Measurements from ENCODE around the gene NBAS. TPM values are rescaled to one million over a fixed set of nuclear protein-coding genes. Genes with fewer than 3 reads are reported as not detected.

Gene NBAS
- total RNA-seq, 1 experiment from 2014 or later: 32.5 TPM

- peaks cover 11 to 14% of the 10 kb centered on the region in 2 experiments for H3K4me1 Mint-ChIP-seq
- Histone ChIP-seq H3K14ac (ENCODE audit: insufficient read depth, low read length) (no peak overlapping the region), H2AK5ac (ENCODE audit: insufficient read length, low read length) (no peak overlapping the region), H2BK15ac (ENCODE audit: low read depth, low read length) (no peak overlapping the region), H3K18ac (ENCODE audit: insufficient read length, low read depth, low read length) (no peak overlapping the region), H4K5ac (ENCODE audit: insufficient read length, low read depth, low read length) (no peak overlapping the region), H2AFZ (ENCODE audit: low read length) (no peak overlapping the region), H2BK120ac (ENCODE audit: low read depth, low read length, poor library complexity, severe bottlenecking) (no peak overlapping the region), H2BK20ac (ENCODE audit: low read depth, low read length, poor library complexity, severe bottlenecking) (no peak overlapping the region), H4K8ac (replicated peaks; ENCODE audit: insufficient read length, low read depth, low read length) (no peak overlapping the region), H3K79me1 (ENCODE audit: insufficient read depth, low read depth, low read length, poor library complexity, severe bottlenecking) (no peaks in the 10 kb centered on the region), H3K4ac (ENCODE audit: low read depth, low read length) (no peak overlapping the region), H3T11ph (ENCODE audit: low read length) (no peak overlapping the region), H3K79me2 (ENCODE audit: insufficient read depth, low read length) (peaks cover 6% of the 10 kb centered on the region; the same call in 1 of the 2 replicates), H3K56ac (ENCODE audit: insufficient read length, low read depth, low read length) (no peak overlapping the region), H3K4me2 (ENCODE audit: insufficient read depth, insufficient read length, low read length) (no peak overlapping the region), H3K23ac (ENCODE audit: insufficient read length, low read depth, low read length) (no peak overlapping the region), H3K27me3 (ENCODE audit: insufficient read depth, low read length) (no peaks in the 10 kb centered on the region), H4K20me1 (ENCODE audit: control insufficient read depth, insufficient read depth, insufficient read length) (no peaks in the 10 kb centered on the region), H3K27ac (ENCODE audit: insufficient read length, low read depth, low read length) (no peak overlapping the region), H3K23me2 (ENCODE audit: insufficient read length, low read depth, low read length, poor library complexity, severe bottlenecking) (peaks cover 6% of the 10 kb centered on the region), H3K4me1 (ENCODE audit: insufficient read depth, low read length) (no peaks in the 10 kb centered on the region), H2BK5ac (ENCODE audit: insufficient read length, low read length) (no peak overlapping the region), H4K91ac (ENCODE audit: insufficient read length, low read depth, low read length) (no peak overlapping the region), H3K9ac (ENCODE audit: extremely low read depth, insufficient read length, low read length) (no peak overlapping the region), H2BK12ac (ENCODE audit: insufficient read length, low read depth, low read length) (no peak overlapping the region), H3K9me3 (ENCODE audit: control insufficient read depth, low read depth, low read length) (no peaks in the 10 kb centered on the region)
- peak; percentile 52 for DNase-seq
- no CpG with 5 or more reads among the region's 4 CpGs for WGBS (ENCODE audit: extremely low coverage, insufficient read length, low lambda C conversion rate)
- no peaks in the 10 kb centered on the region for H3K27me3 Mint-ChIP-seq (ENCODE audit: low read depth)
- no peaks in the 10 kb centered on the region; a peak in 1 of 7 replicates for H3K36me3 Mint-ChIP-seq (ENCODE audit: insufficient read depth in 1 of 3, low read depth in 3 of 3)
- no peaks in the 10 kb centered on the region for H3K9me3 Mint-ChIP-seq
- no peak overlapping the region for H3K27ac Mint-ChIP-seq
- H3K4me3 Mint-ChIP-seq: no peak overlapping the region
- TF ChIP-seq, protein P1, sequence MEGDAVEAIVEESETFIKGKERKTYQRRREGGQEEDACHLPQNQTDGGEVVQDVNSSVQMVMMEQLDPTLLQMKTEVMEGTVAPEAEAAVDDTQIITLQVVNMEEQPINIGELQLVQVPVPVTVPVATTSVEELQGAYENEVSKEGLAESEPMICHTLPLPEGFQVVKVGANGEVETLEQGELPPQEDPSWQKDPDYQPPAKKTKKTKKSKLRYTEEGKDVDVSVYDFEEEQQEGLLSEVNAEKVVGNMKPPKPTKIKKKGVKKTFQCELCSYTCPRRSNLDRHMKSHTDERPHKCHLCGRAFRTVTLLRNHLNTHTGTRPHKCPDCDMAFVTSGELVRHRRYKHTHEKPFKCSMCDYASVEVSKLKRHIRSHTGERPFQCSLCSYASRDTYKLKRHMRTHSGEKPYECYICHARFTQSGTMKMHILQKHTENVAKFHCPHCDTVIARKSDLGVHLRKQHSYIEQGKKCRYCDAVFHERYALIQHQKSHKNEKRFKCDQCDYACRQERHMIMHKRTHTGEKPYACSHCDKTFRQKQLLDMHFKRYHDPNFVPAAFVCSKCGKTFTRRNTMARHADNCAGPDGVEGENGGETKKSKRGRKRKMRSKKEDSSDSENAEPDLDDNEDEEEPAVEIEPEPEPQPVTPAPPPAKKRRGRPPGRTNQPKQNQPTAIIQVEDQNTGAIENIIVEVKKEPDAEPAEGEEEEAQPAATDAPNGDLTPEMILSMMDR (conservative IDR thresholded peaks at IDR 0.05): peak; percentile 75
Observed at GRCh38 chr2:15588329-15588919, 27.3 kb upstream of the NBAS start.
